WTC11 (cell line): ENCODE data around the gene NOP56. TPM values are rescaled to one million over a fixed set of nuclear protein-coding genes. Genes with fewer than 3 reads are reported as not detected.

ENCODE experiments used
- ATAC-seq: fragments of 200-7000 bp; cut with Tn5 transposase; 2 replicates; pipeline ENCODE4 v1.10.0; 2021; ENCODE audit warnings: mild to moderate bottlenecking, moderate library complexity
- CTCF ChIA-PET: fragments of 300-600 bp; sonication (Branson Sonifier 250); formaldehyde crosslinking; loops from one replicate; lab custom pipeline; 2021; ENCODE audit warnings: antibody characterized with exemption; lab: Charles Lee
- POLR2A ChIA-PET: fragments of 350-600 bp; sonication (Branson Sonifier 250); formaldehyde crosslinking; loops from one replicate; lab custom pipeline; 2021; ENCODE audit warnings: antibody characterized with exemption; lab: Charles Lee
- DNase-seq: peaks from one replicate; pipeline ENCODE4 v3.0.0; 2021; ENCODE audit warnings: low spot score
- H3K27ac Mint-ChIP-seq: 2 replicates; pipeline ENCODE4 v1.8.0; 2021; ENCODE audit warnings: mixed read lengths
- H3K27me3 Mint-ChIP-seq: 2 replicates; pipeline ENCODE4 v1.8.0; 2021; ENCODE audit warnings: low read depth, mild to moderate bottlenecking, moderate library complexity, mixed read lengths
- H3K36me3 Mint-ChIP-seq: 2 replicates; pipeline ENCODE4 v1.8.0; 2021; ENCODE audit warnings: mixed read lengths
- H3K4me1 Mint-ChIP-seq: 2 replicates; pipeline ENCODE4 v1.8.0; 2022; ENCODE audit warnings: mixed read lengths
- H3K4me3 Mint-ChIP-seq: 2 replicates; pipeline ENCODE4 v1.8.0; 2021; ENCODE audit warnings: mild to moderate bottlenecking, moderate library complexity, mixed read lengths
- H3K9me3 Mint-ChIP-seq: 2 replicates; pipeline ENCODE4 v1.8.0; 2021; ENCODE audit warnings: mixed read lengths
- CBFB ChIP-seq: sonication (generic); formaldehyde crosslinking; IDR thresholded peaks from 2 replicates; pipeline ENCODE4 v1.8.1; 2022; ENCODE audit warnings: mild to moderate bottlenecking, low read depth, missing genetic modification reagents
- CDX4 ChIP-seq: fragments of 250-450 bp; sonication (Bioruptor Pico); IDR thresholded peaks from 2 replicates; pipeline ENCODE4 v1.9.0; 2021; ENCODE audit warnings: moderate library complexity, mild to moderate bottlenecking, inconsistent platforms, borderline replicate concordance
- CREM ChIP-seq: sonication (generic); formaldehyde crosslinking; IDR thresholded peaks from 2 replicates; pipeline ENCODE4 v1.8.1; 2022; ENCODE audit warnings: mild to moderate bottlenecking, missing genetic modification reagents, moderate library complexity
- E2F5 ChIP-seq: sonication (generic); formaldehyde crosslinking; IDR thresholded peaks from 2 replicates; pipeline ENCODE4 v1.8.1; 2022; ENCODE audit warnings: mild to moderate bottlenecking, moderate library complexity, missing genetic modification reagents
- ERG ChIP-seq: fragments of 250-450 bp; sonication (Bioruptor Pico); IDR thresholded peaks from 2 replicates; pipeline ENCODE4 v1.8.0; 2021; ENCODE audit warnings: mild to moderate bottlenecking
- ESRRA ChIP-seq: sonication (generic); formaldehyde crosslinking; IDR thresholded peaks from 2 replicates; pipeline ENCODE4 v1.8.1; 2022; ENCODE audit warnings: mild to moderate bottlenecking, missing genetic modification reagents, borderline replicate concordance
- FOXK1 ChIP-seq: sonication (generic); formaldehyde crosslinking; IDR thresholded peaks from 2 replicates; pipeline ENCODE4 v1.8.0; 2022; ENCODE audit warnings: mild to moderate bottlenecking, moderate library complexity, missing genetic modification reagents
- GRHL2 ChIP-seq: fragments of 250-450 bp; sonication (Bioruptor Pico); IDR thresholded peaks from 2 replicates; pipeline ENCODE4 v1.8.0; 2022; ENCODE audit warnings: mild to moderate bottlenecking, moderate library complexity; ENCODE audit not compliant: insufficient replicate concordance, severe bottlenecking
- GTF2I ChIP-seq: fragments of 250-450 bp; sonication (Bioruptor Pico); conservative IDR thresholded peaks from 2 replicates; pipeline ENCODE4 v1.4.0; 2021; ENCODE audit warnings: mild to moderate bottlenecking
- HMGA2 ChIP-seq: fragments of 250-450 bp; sonication (Bioruptor Pico); IDR thresholded peaks from 2 replicates; pipeline ENCODE4 v1.4.0; 2021; ENCODE audit warnings: mild to moderate bottlenecking, moderate library complexity
- IRF1 ChIP-seq: sonication (generic); formaldehyde crosslinking; IDR thresholded peaks from 2 replicates; pipeline ENCODE4 v1.8.0; 2023; ENCODE audit warnings: missing genetic modification reagents
- MLX ChIP-seq: sonication (generic); formaldehyde crosslinking; IDR thresholded peaks from 2 replicates; pipeline ENCODE4 v1.8.1; 2023; ENCODE audit warnings: mild to moderate bottlenecking, missing genetic modification reagents, moderate library complexity
- NFE2L1 ChIP-seq: sonication (generic); formaldehyde crosslinking; IDR thresholded peaks from 2 replicates; pipeline ENCODE4 v1.8.1; 2023; ENCODE audit warnings: missing genetic modification reagents
- NR1H2 ChIP-seq: sonication (generic); formaldehyde crosslinking; IDR thresholded peaks from 2 replicates; pipeline ENCODE4 v1.9.0; 2021; ENCODE audit warnings: mild to moderate bottlenecking, moderate library complexity, missing genetic modification reagents
- PREB ChIP-seq: sonication (generic); formaldehyde crosslinking; IDR thresholded peaks from 2 replicates; pipeline ENCODE4 v1.8.1; 2022; ENCODE audit warnings: mild to moderate bottlenecking, missing genetic modification reagents, moderate library complexity, borderline replicate concordance
- SMAD3 ChIP-seq: sonication (generic); formaldehyde crosslinking; IDR thresholded peaks from 2 replicates; pipeline ENCODE4 v1.8.0; 2022; ENCODE audit warnings: missing genetic modification reagents, mild to moderate bottlenecking, borderline replicate concordance
- SMAD4 ChIP-seq: sonication (generic); formaldehyde crosslinking; IDR thresholded peaks from 2 replicates; pipeline ENCODE4 v1.8.0; 2022; ENCODE audit warnings: mild to moderate bottlenecking, missing genetic modification reagents
- TEAD1 ChIP-seq: sonication (generic); formaldehyde crosslinking; IDR thresholded peaks from 2 replicates; pipeline ENCODE4 v1.8.0; 2022; ENCODE audit warnings: mild to moderate bottlenecking, missing genetic modification reagents
- TEAD4 ChIP-seq: sonication (generic); formaldehyde crosslinking; IDR thresholded peaks from 2 replicates; pipeline ENCODE4 v1.8.0; 2022; ENCODE audit warnings: mild to moderate bottlenecking, missing genetic modification reagents
- ZBTB43 ChIP-seq: sonication (generic); formaldehyde crosslinking; IDR thresholded peaks from 2 replicates; pipeline ENCODE4 v1.8.1; 2023; ENCODE audit warnings: mild to moderate bottlenecking, missing genetic modification reagents
- ZMAT4 ChIP-seq: fragments of 250-450 bp; sonication (Bioruptor Pico); IDR thresholded peaks from 2 replicates; pipeline ENCODE4 v1.9.0; 2021; ENCODE audit warnings: mild to moderate bottlenecking
- ZNF232 ChIP-seq: sonication (generic); formaldehyde crosslinking; IDR thresholded peaks from 2 replicates; pipeline ENCODE4 v1.8.0; 2022; ENCODE audit warnings: mild to moderate bottlenecking, missing genetic modification reagents
- ZNF512 ChIP-seq: sonication (generic); formaldehyde crosslinking; IDR thresholded peaks from 2 replicates; pipeline ENCODE4 v1.8.1; 2022; ENCODE audit warnings: missing genetic modification reagents, borderline replicate concordance
- ZNF671 ChIP-seq: fragments of 250-450 bp; sonication (Bioruptor Pico); IDR thresholded peaks from 2 replicates; pipeline ENCODE4 v1.8.0; 2021; ENCODE audit warnings: mild to moderate bottlenecking
- total RNA-seq: library from RNA; stranded (reverse); gene quantifications from 3 replicates; pipeline ENCODE4 v1.2.3, GENCODE V29; 2021

NOP56 gene
- total RNA-seq, 1 experiment from 2014 or later = 634 TPM

GRCh38 chr20:2640899-2641298 is 11.5 kb upstream of the NOP56 start:
- Mint-ChIP-seq H3K9me3 (no peaks in the 10 kb centered on the region), H3K36me3 (0 out of 2 replicates have a peak, but pooled peaks cover 2% of the 10 kb centered on the region), H3K4me3 (no peak overlapping the region), H3K27me3 (peaks cover 8% of the 10 kb centered on the region), H3K4me1 (no peaks in the 10 kb centered on the region), H3K27ac (no peak overlapping the region)
- ATAC-seq (no peak), DNase-seq (no peak)
- TF ChIP-seq CDX4 (no peak), ZNF671 (CRISPR knock-in tag) (no peak), NFE2L1 (no peak), TEAD1 (CRISPR knock-in tag) (no peak), CBFB (no peak), GRHL2 (CRISPR knock-in tag) (no peak), MLX (no peak), ZNF512 (no peak), SMAD4 (CRISPR knock-in tag) (no peak), TEAD4 (CRISPR knock-in tag) (no peak), CREM (CRISPR knock-in tag) (no peak), GTF2I (CRISPR knock-in tag) (no peak), IRF1 (CRISPR knock-in tag) (no peak), HMGA2 (CRISPR knock-in tag) (no peak), ERG (CRISPR knock-in tag) (no peak), ZNF232 (no peak), ESRRA (CRISPR knock-in tag) (no peak)
- POLR2A ChIA-PET = interaction anchor here (1.6 kb wide), 1 partner anchor 11 kb away, joined by 4 read pairs; the partner anchor contains the start of gene NOP56
- CTCF ChIA-PET = no interaction called here

- DNase-seq (no peak), ATAC-seq (no peak)
- H3K27me3 Mint-ChIP-seq = peaks cover 6% of the 10 kb centered on the region; the same call in 1 of the 2 replicates
- H3K27ac Mint-ChIP-seq = no peak overlapping the region
- ChIA-PET POLR2A (no interaction called here), CTCF (interaction anchor here (0.8 to 1.7 kb wide), 2 partner anchors 119 to 122 kb away, joined by 4 to 8 read pairs; no protein-coding TSS in a partner anchor)
- H3K9me3 Mint-ChIP-seq = no peaks in the 10 kb centered on the region
- 0 out of 2 replicates have a peak, but pooled peaks cover 2% of the 10 kb centered on the region for H3K36me3 Mint-ChIP-seq
- no peak overlapping the region for H3K4me3 Mint-ChIP-seq
- no peaks in the 10 kb centered on the region for H3K4me1 Mint-ChIP-seq
- TF ChIP-seq SMAD3 (CRISPR knock-in tag) = no peak
- no peak for TF ChIP-seq FOXK1 (CRISPR knock-in tag)
- TF ChIP-seq NR1H2 (CRISPR knock-in tag) = no peak
- TF ChIP-seq E2F5 (CRISPR knock-in tag) = no peak
- no peak for TF ChIP-seq CBFB
- TF ChIP-seq ZBTB43 (CRISPR knock-in tag) = no peak
- no peak for TF ChIP-seq PREB
- TF ChIP-seq ZNF671 (CRISPR knock-in tag) = no peak
- TF ChIP-seq ZMAT4 (CRISPR knock-in tag) = no peak
Observed at GRCh38 chr20:2643708-2644107, 8.7 kb upstream of the NOP56 start.
